HepG2 (cell line): Measurements from ENCODE around the gene NAT9. TPM values are rescaled to one million over a fixed set of nuclear protein-coding genes. Genes with fewer than 3 reads are reported as not detected.
A peak's percentile ranks its signal among the peaks of the same experiment; 100 is the strongest.

Experiments
- BCL6 ChIP-seq: IDR thresholded peaks from 2 replicates; pipeline ENCODE4 v1.6.1; 2016; ENCODE audit warnings: missing genetic modification reagents, missing compliant biosample characterization
- BHLHE40 ChIP-seq: IDR thresholded peaks from 2 replicates; pipeline ENCODE4 v1.6.1; 2011; ENCODE audit warnings: low read length, improper control_type of control experiment
- MAX ChIP-seq: IDR thresholded peaks from 2 replicates; pipeline ENCODE4 v1.6.1; 2012; ENCODE audit warnings: inconsistent platforms
- MTF2 ChIP-seq: sonication (generic); formaldehyde crosslinking; IDR thresholded peaks from 2 replicates; pipeline ENCODE4 v1.5.0; 2020; ENCODE audit warnings: missing genetic modification reagents, borderline replicate concordance
- NFYB ChIP-seq: sonication (generic); formaldehyde crosslinking; IDR thresholded peaks from 2 replicates; pipeline ENCODE4 v1.4.0; 2020; ENCODE audit warnings: missing genetic modification reagents
- NR2F2 ChIP-seq: IDR thresholded peaks from 2 replicates; pipeline ENCODE4 v1.6.1; 2012; ENCODE audit warnings: low read depth, inconsistent platforms, borderline replicate concordance
- ONECUT2 ChIP-seq: sonication (generic); formaldehyde crosslinking; IDR thresholded peaks from 2 replicates; pipeline ENCODE4 v1.4.0; 2020; ENCODE audit warnings: missing genetic modification reagents
- RFXAP ChIP-seq: sonication (generic); formaldehyde crosslinking; IDR thresholded peaks from 2 replicates; pipeline ENCODE4 v1.4.0; 2020; ENCODE audit warnings: missing genetic modification reagents, borderline replicate concordance
- SATB2 ChIP-seq: sonication (generic); formaldehyde crosslinking; IDR thresholded peaks from 2 replicates; pipeline ENCODE4 v1.5.0; 2020; ENCODE audit warnings: missing genetic modification reagents
- SETDB1 ChIP-seq: sonication (generic); formaldehyde crosslinking; IDR thresholded peaks from 2 replicates; pipeline ENCODE4 v1.5.1; 2020; ENCODE audit warnings: missing genetic modification reagents, mild to moderate bottlenecking, borderline replicate concordance
- TFDP2 ChIP-seq: sonication (generic); formaldehyde crosslinking; IDR thresholded peaks from 2 replicates; pipeline ENCODE4 v1.4.0; 2020; ENCODE audit warnings: missing genetic modification reagents
- THYN1 ChIP-seq: sonication (generic); formaldehyde crosslinking; IDR thresholded peaks from 2 replicates; pipeline ENCODE4 v1.8.1; 2023; ENCODE audit warnings: low read depth, mild to moderate bottlenecking, moderate library complexity, missing genetic modification reagents, borderline replicate concordance
- ZNF101 ChIP-seq: sonication (generic); formaldehyde crosslinking; IDR thresholded peaks from 2 replicates; pipeline ENCODE4 v1.4.0; 2020; ENCODE audit warnings: mild to moderate bottlenecking, low read depth, missing genetic modification reagents, borderline replicate concordance
- ZNF20 ChIP-seq: sonication (generic); formaldehyde crosslinking; IDR thresholded peaks from 2 replicates; pipeline ENCODE4 v1.4.0; 2020; ENCODE audit warnings: mild to moderate bottlenecking, moderate library complexity, missing genetic modification reagents
- ZNF282 ChIP-seq: fragments of 450-650 bp; IDR thresholded peaks from 2 replicates; pipeline ENCODE4 v1.6.1; 2018; ENCODE audit not compliant: partially characterized antibody
- ZNF431 ChIP-seq: sonication (generic); formaldehyde crosslinking; IDR thresholded peaks from 2 replicates; pipeline ENCODE4 v1.9.0; 2022; ENCODE audit warnings: missing genetic modification reagents, low read depth, mild to moderate bottlenecking, borderline replicate concordance
- ZNF589 ChIP-seq: sonication (generic); formaldehyde crosslinking; conservative IDR thresholded peaks from 2 replicates; pipeline ENCODE4 v1.8.0; 2022; ENCODE audit warnings: mild to moderate bottlenecking, moderate library complexity, missing genetic modification reagents
- ZNF614 ChIP-seq: IDR thresholded peaks from 2 replicates; pipeline ENCODE4 v1.6.1; 2018; ENCODE audit warnings: missing biosample characterization, missing genetic modification reagents, inconsistent platforms, borderline replicate concordance
- polyA plus RNA-seq, 8 experiments: library from polyadenylated mRNA; depleted of rRNA in 3 of 8; stranded (reverse) in 7 of 8; unstranded in 1 of 8; fragments of >200 nt; fragmentation: Illumina TruSeq in 4 of 8; extraction: Trizol in 4 of 8; gene quantifications; 2 replicates each; pipeline versions ENCODE4 v1.2.1 to v1.2.3, GENCODE V29; 2011 to 2016; ENCODE audit warnings: low read depth in 4 of 8, missing spikeins in 1 of 8, mixed read lengths in 1 of 8; ENCODE audit not compliant: insufficient read depth in 1 of 8
- total RNA-seq, 5 experiments: library from RNA; depleted of rRNA; stranded (reverse); fragments of >200 nt; fragmentation: Illumina TruSeq; extraction: Trizol; gene quantifications; 2 replicates each; pipeline ENCODE4 v1.2.3, GENCODE V29; 2016; ENCODE audit warnings: low read depth in 1 of 5
- TF ChIP-seq, protein P1 (sequence below): sonication (generic); formaldehyde crosslinking; IDR thresholded peaks from 2 replicates; pipeline ENCODE4 v1.4.0; 2020; ENCODE audit warnings: missing genetic modification reagents, mild to moderate bottlenecking, borderline replicate concordance
- TF ChIP-seq, protein P2 (sequence below): sonication (generic); formaldehyde crosslinking; IDR thresholded peaks from 2 replicates; pipeline ENCODE4 v1.5.1; 2020; ENCODE audit warnings: mild to moderate bottlenecking, missing genetic modification reagents, moderate library complexity

Gene NAT9
- total and polyA plus RNA-seq, 2 of the 13 experiments (the other 11 are each of a cell fraction or from before 2014, with no cell fraction given) = 39.7 to 44.2 TPM

- peak; percentile 37; the same call in 1 of the 2 replicates for TF ChIP-seq ZNF20 (CRISPR knock-in tag)
- no peak for TF ChIP-seq THYN1
- peak; percentile 85 for TF ChIP-seq NFYB (CRISPR knock-in tag)
- TF ChIP-seq SATB2 = peak; percentile 88; the same call in 1 of the 2 replicates
- peak; percentile 85; the same call in 1 of the 2 replicates for TF ChIP-seq RFXAP (CRISPR knock-in tag)
- TF ChIP-seq, protein P1, sequence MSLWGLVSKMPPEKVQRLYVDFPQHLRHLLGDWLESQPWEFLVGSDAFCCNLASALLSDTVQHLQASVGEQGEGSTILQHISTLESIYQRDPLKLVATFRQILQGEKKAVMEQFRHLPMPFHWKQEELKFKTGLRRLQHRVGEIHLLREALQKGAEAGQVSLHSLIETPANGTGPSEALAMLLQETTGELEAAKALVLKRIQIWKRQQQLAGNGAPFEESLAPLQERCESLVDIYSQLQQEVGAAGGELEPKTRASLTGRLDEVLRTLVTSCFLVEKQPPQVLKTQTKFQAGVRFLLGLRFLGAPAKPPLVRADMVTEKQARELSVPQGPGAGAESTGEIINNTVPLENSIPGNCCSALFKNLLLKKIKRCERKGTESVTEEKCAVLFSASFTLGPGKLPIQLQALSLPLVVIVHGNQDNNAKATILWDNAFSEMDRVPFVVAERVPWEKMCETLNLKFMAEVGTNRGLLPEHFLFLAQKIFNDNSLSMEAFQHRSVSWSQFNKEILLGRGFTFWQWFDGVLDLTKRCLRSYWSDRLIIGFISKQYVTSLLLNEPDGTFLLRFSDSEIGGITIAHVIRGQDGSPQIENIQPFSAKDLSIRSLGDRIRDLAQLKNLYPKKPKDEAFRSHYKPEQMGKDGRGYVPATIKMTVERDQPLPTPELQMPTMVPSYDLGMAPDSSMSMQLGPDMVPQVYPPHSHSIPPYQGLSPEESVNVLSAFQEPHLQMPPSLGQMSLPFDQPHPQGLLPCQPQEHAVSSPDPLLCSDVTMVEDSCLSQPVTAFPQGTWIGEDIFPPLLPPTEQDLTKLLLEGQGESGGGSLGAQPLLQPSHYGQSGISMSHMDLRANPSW = 0 out of 2 replicates have a peak, but pooled peaks have one; percentile 22
- peak; percentile 70 for TF ChIP-seq MAX
- TF ChIP-seq ZNF589 (CRISPR knock-in tag) = 0 out of 2 replicates have a peak, but pooled peaks have one; percentile 46
- peak; percentile 47; the same call in 1 of the 2 replicates for TF ChIP-seq TFDP2 (CRISPR knock-in tag)
- peak; percentile 22; the same call in 1 of the 2 replicates for TF ChIP-seq ZNF614 (CRISPR knock-in tag)
- TF ChIP-seq ONECUT2 = peak; percentile 69
- TF ChIP-seq MTF2 (CRISPR knock-in tag) = 0 out of 2 replicates have a peak, but pooled peaks have one; percentile 11
- TF ChIP-seq BHLHE40 = 0 out of 2 replicates have a peak, but pooled peaks have one; percentile 15
- TF ChIP-seq NR2F2 = no peak; the same call in 1 of the 2 replicates
- TF ChIP-seq ZNF282 = no peak
- peak; percentile 53; the same call in 1 of the 2 replicates for TF ChIP-seq BCL6 (CRISPR knock-in tag)
- no peak for TF ChIP-seq ZNF101 (CRISPR knock-in tag)
- TF ChIP-seq, protein P2, sequence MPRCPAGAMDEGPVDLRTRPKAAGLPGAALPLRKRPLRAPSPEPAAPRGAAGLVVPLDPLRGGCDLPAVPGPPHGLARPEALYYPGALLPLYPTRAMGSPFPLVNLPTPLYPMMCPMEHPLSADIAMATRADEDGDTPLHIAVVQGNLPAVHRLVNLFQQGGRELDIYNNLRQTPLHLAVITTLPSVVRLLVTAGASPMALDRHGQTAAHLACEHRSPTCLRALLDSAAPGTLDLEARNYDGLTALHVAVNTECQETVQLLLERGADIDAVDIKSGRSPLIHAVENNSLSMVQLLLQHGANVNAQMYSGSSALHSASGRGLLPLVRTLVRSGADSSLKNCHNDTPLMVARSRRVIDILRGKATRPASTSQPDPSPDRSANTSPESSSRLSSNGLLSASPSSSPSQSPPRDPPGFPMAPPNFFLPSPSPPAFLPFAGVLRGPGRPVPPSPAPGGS = peak; percentile 92
- no peak for TF ChIP-seq SETDB1 (CRISPR knock-in tag)
- TF ChIP-seq ZNF431 = no peak
These were observed 27.4 kb downstream of the NAT9 start, which contains the start of gene NHERF1 (continued) for GRCh38 chr17:74748529-74749278.
